GM23338 (cell line): ENCODE measurements around the gene CPT1A. TPM values are rescaled to one million over a fixed set of nuclear protein-coding genes. Genes with fewer than 3 reads are reported as not detected.

Experiments used
- ATAC-seq: fragments of 200-7000 bp; cut with Tn5 transposase; 3 replicates; pipeline ENCODE4 v1.9.1; 2020
- DNase-seq: peaks from one replicate; pipeline ENCODE4 v3.0.0-alpha.2; 2015; ENCODE audit warnings: low spot score
- H2AFZ ChIP-seq: fragments of 200-600 bp; sonication (generic); 2 replicates; pipeline ENCODE4 v1.8.0; 2016; ENCODE audit warnings: antibody characterized with exemption, mild to moderate bottlenecking, moderate library complexity
- H3F3A ChIP-seq: fragments of 200-600 bp; sonication (generic); replicated peaks from 2 replicates; pipeline ENCODE4 v1.8.0; 2017; ENCODE audit warnings: antibody characterized with exemption, mixed run types, low read depth
- H3K27ac ChIP-seq: fragments of 200-600 bp; sonication (generic); 2 replicates; pipeline ENCODE4 v1.6.1; 2016; ENCODE audit warnings: low read depth
- H3K27me3 ChIP-seq: fragments of 200-600 bp; sonication (generic); 2 replicates; pipeline ENCODE4 v1.8.0; 2016; ENCODE audit warnings: mild to moderate bottlenecking, mixed run types, moderate library complexity; ENCODE audit not compliant: insufficient read depth
- H3K36me3 ChIP-seq: fragments of 200-600 bp; sonication (generic); 2 replicates; pipeline ENCODE4 v1.8.0; 2016; ENCODE audit warnings: mild to moderate bottlenecking; ENCODE audit not compliant: insufficient read depth
- H3K4me1 ChIP-seq: fragments of 200-600 bp; sonication (generic); 2 replicates; pipeline ENCODE4 v1.8.0; 2016; ENCODE audit warnings: mild to moderate bottlenecking, moderate library complexity; ENCODE audit not compliant: insufficient read depth
- H3K4me2 ChIP-seq: fragments of 200-600 bp; sonication (generic); 2 replicates; pipeline ENCODE4 v1.7.1; 2017; ENCODE audit warnings: mixed run types
- H3K4me3 ChIP-seq: fragments of 200-600 bp; sonication (generic); 2 replicates; pipeline ENCODE4 v1.6.1; 2016; ENCODE audit warnings: mixed run types
- H3K79me2 ChIP-seq: fragments of 200-600 bp; sonication (generic); replicated peaks from 2 replicates; pipeline ENCODE4 v1.8.0; 2017; ENCODE audit warnings: mild to moderate bottlenecking; ENCODE audit not compliant: insufficient read depth
- H3K9me2 ChIP-seq: fragments of 200-600 bp; sonication (generic); 2 replicates; pipeline ENCODE4 v1.8.0; 2017; ENCODE audit not compliant: insufficient read depth
- H4K20me1 ChIP-seq: fragments of 200-600 bp; sonication (generic); replicated peaks from 2 replicates; pipeline ENCODE4 v1.8.0; 2017; ENCODE audit warnings: mild to moderate bottlenecking; ENCODE audit not compliant: insufficient read depth
- H3K27ac Mint-ChIP-seq: 2 replicates; pipeline ENCODE4 v1.8.0; 2020; ENCODE audit warnings: inconsistent platforms, mild to moderate bottlenecking, moderate library complexity, mixed read lengths
- H3K27me3 Mint-ChIP-seq: 3 replicates; pipeline ENCODE4 v1.8.0; 2022; ENCODE audit warnings: low read depth, mild to moderate bottlenecking, moderate library complexity, mixed read lengths, inconsistent platforms; ENCODE audit not compliant: insufficient read depth, poor library complexity
- H3K36me3 Mint-ChIP-seq: 3 replicates; pipeline ENCODE4 v1.8.0; 2021; ENCODE audit warnings: low read depth, mild to moderate bottlenecking, inconsistent platforms, moderate library complexity, mixed read lengths
- H3K4me1 Mint-ChIP-seq: 3 replicates; pipeline ENCODE4 v1.8.0; 2020; ENCODE audit warnings: mild to moderate bottlenecking, inconsistent platforms, mixed read lengths
- H3K4me3 Mint-ChIP-seq: 3 replicates; pipeline ENCODE4 v1.8.0; 2021; ENCODE audit warnings: moderate library complexity, mild to moderate bottlenecking, inconsistent platforms, mixed read lengths
- H3K9me3 Mint-ChIP-seq: 3 replicates; pipeline ENCODE4 v1.8.0; 2020; ENCODE audit warnings: moderate library complexity, mild to moderate bottlenecking, inconsistent platforms, mixed read lengths
- CTCF ChIP-seq, 2 experiments: fragments of 200-600 bp in 1 of 2; sonication (generic) in 1 of 2; conservative IDR thresholded peaks; 2 replicates each; pipeline versions ENCODE4 v1.5.1 to v1.6.1; 2016 to 2017; ENCODE audit warnings: antibody characterized with exemption in 2 of 2, low read depth in 2 of 2, mild to moderate bottlenecking in 2 of 2, moderate library complexity in 1 of 2
- EZH2 ChIP-seq: fragments of 200-600 bp; sonication (generic); IDR thresholded peaks from one replicate; pipeline ENCODE4 v1.8.0; 2017; ENCODE audit warnings: antibody characterized with exemption, mild to moderate bottlenecking, low read depth; ENCODE audit not compliant: unreplicated experiment
- POLR2AphosphoS5 ChIP-seq: IDR thresholded peaks from 2 replicates; pipeline ENCODE4 v1.6.1; 2016; ENCODE audit warnings: antibody characterized with exemption, low read depth
- ZNF462 ChIP-seq: fragments of 250-450 bp; sonication (Bioruptor Pico); IDR thresholded peaks from 2 replicates; pipeline ENCODE4 v1.5.0; 2020; ENCODE audit warnings: mild to moderate bottlenecking, moderate library complexity
- polyA plus RNA-seq: library from polyadenylated mRNA; unstranded; fragments of >200 nt; fragmentation: Nextera tagmentation; extraction: Ambion mirVana; gene quantifications from 2 replicates; pipeline ENCODE4 v1.2.1, GENCODE V29; 2016
- total RNA-seq: library from RNA; depleted of rRNA; stranded (reverse); fragments of >200 nt; shearing (Covaris generic); gene quantifications from 2 replicates; pipeline ENCODE4 v1.2.3, GENCODE V29; 2014

The CPT1A gene
- total and polyA plus RNA-seq, 2 experiments from 2014 or later = 2.6 to 9.5 TPM

GRCh38 chr11:68838572-68838964 is 3.1 kb downstream of the CPT1A start (continued):
- TF ChIP-seq ZNF462 (CRISPR knock-in tag) (no peak), CTCF (conservative IDR thresholded peaks at IDR 0.05; ENCODE audit: low read depth in 2 of 2) (no peak), EZH2 (no peak), POLR2AphosphoS5 (no peak)

- no peaks in the 10 kb centered on the region for H3K9me2 ChIP-seq
- H2AFZ ChIP-seq = no peak overlapping the region
- peaks cover 29% of the 10 kb centered on the region for H3K27me3 Mint-ChIP-seq
- DNase-seq (no peak), ATAC-seq (no peak)
- H3K4me2 ChIP-seq = no peak overlapping the region
- H3K4me1 ChIP-seq = peaks cover 10% of the 10 kb centered on the region
- H3K36me3 Mint-ChIP-seq = no peaks in the 10 kb centered on the region
- peaks cover 31% of the 10 kb centered on the region for H3K27me3 ChIP-seq
- no peak overlapping the region for H3K27ac ChIP-seq
- peaks cover 8% of the 10 kb centered on the region; the same call in 1 of the 2 replicates for H3K79me2 ChIP-seq
- H3K36me3 ChIP-seq = no peaks in the 10 kb centered on the region
- no peaks in the 10 kb centered on the region; the same call in 2 of the 3 replicates for H3K9me3 Mint-ChIP-seq
- H3K4me3 ChIP-seq = no peak overlapping the region
- H3K27ac Mint-ChIP-seq = no peak overlapping the region
- peaks cover 25% of the 10 kb centered on the region for H3K4me1 Mint-ChIP-seq
- peaks cover 2% of the 10 kb centered on the region; the same call in 1 of the 2 replicates for H4K20me1 ChIP-seq
- peak overlapping the region; percentile 0; the same call in 1 of the 3 replicates for H3K4me3 Mint-ChIP-seq
- peaks cover 26% of the 10 kb centered on the region for H3F3A ChIP-seq
- TF ChIP-seq ZNF462 (CRISPR knock-in tag) = no peak
These were observed 3.8 kb downstream of the CPT1A start for GRCh38 chr11:68837583-68838571.
